IPS-NIHi7 (cell line): Measurements from ENCODE around the gene APRT.
"Not testable (repeated sequence)": the region's sequence is repeated elsewhere in the genome, so short reads cannot be mapped to it uniquely, and the experiment has no call there.

ENCODE experiments used
- DNase-seq: peaks from one replicate; pipeline ENCODE4 v3.0.0; 2012; ENCODE audit warnings: mixed read lengths; ENCODE audit errors: extremely low spot score

Gene APRT

GRCh38 chr16:88788749-88789148 is 23.0 kb downstream of the APRT start:
- not testable (repeated sequence) for DNase-seq

- no peak for DNase-seq
These were observed 24.0 kb downstream of the APRT start for GRCh38 chr16:88787579-88788314.

GRCh38 chr16:88785106-88785924 is 26.4 kb downstream of the APRT start, which contains the start of gene PIEZO1:
Gene PIEZO1 (minus strand): TSS chr16:88785220. CDS start chr16:88784964, 256 bp downstream.
- DNase-seq = peak; percentile 58

GRCh38 chr16:88784856-88785105 is 26.9 kb downstream of the APRT start:
- no peak for DNase-seq

GRCh38 chr16:88784074-88784855 is 27.5 kb downstream of the APRT start:
- peak; percentile 64 for DNase-seq

GRCh38 chr16:88783391-88784073 is 28.2 kb downstream of the APRT start:
- DNase-seq = no peak

GRCh38 chr16:88782454-88783390 is 29.0 kb downstream of the APRT start:
- DNase-seq = no peak

- no peak for DNase-seq
These were observed 30.3 kb downstream of the APRT start for GRCh38 chr16:88781140-88782077.

GRCh38 chr16:88780142-88781062 is 31.3 kb downstream of the APRT start:
- no peak for DNase-seq

- DNase-seq = no peak
These were observed 32.2 kb downstream of the APRT start for GRCh38 chr16:88779406-88780141.

GRCh38 chr16:88778541-88779065 is 33.1 kb downstream of the APRT start:
- DNase-seq = no peak

- no peak for DNase-seq
These were observed 33.5 kb downstream of the APRT start for GRCh38 chr16:88778271-88778525.

GRCh38 chr16:88777471-88778270 is 34.1 kb downstream of the APRT start:
- no peak for DNase-seq

- DNase-seq = no peak
These were observed 35.9 kb downstream of the APRT start for GRCh38 chr16:88775825-88776224.

- DNase-seq = no peak
These were observed 37.0 kb downstream of the APRT start for GRCh38 chr16:88774544-88775393.

GRCh38 chr16:88773812-88774291 is 37.9 kb downstream of the APRT start:
- DNase-seq = no peak
